Thyroid gland (tissue), 4 donors: ENCODE results near the gene CACNA1B.

ENCODE experiments used
- POLR2A ChIP-seq, 2 donors: fragments of 450-650 bp; IDR thresholded peaks; one replicate each; pipeline ENCODE4 v1.6.1; 2017; ENCODE audit warnings: antibody characterized with exemption in 2 of 2, mild to moderate bottlenecking in 2 of 2, moderate library complexity in 1 of 2
- TF ChIP-seq, protein P1 (sequence below), 6 experiments: fragments of 200-600 bp in 3 of 6; fragments of 450-650 bp in 3 of 6; sonication (generic) in 3 of 6; IDR thresholded peaks; one replicate each; pipeline ENCODE4 v1.5.1; 2016 to 2019; ENCODE audit warnings: antibody characterized with exemption in 6 of 6, mild to moderate bottlenecking in 2 of 6, inconsistent platforms in 1 of 6, moderate library complexity in 1 of 6

DNA sequence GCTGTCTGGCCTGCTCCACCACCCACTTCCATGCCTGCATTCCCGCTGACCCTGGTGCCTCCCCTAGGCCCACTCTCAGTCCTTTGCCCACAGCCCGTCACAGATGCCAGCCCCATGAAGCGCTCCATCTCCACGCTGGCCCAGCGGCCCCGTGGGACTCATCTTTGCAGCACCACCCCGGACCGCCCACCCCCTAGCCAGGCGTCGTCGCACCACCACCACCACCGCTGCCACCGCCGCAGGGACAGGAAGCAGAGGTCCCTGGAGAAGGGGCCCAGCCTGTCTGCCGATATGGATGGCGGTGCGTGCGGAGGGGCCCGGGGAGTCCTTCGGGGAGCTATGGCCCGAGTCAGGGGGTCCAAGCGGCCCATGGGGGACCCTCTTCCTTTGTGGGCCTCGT, 242.5 kb downstream of the CACNA1B start:
- TF ChIP-seq, protein P1, sequence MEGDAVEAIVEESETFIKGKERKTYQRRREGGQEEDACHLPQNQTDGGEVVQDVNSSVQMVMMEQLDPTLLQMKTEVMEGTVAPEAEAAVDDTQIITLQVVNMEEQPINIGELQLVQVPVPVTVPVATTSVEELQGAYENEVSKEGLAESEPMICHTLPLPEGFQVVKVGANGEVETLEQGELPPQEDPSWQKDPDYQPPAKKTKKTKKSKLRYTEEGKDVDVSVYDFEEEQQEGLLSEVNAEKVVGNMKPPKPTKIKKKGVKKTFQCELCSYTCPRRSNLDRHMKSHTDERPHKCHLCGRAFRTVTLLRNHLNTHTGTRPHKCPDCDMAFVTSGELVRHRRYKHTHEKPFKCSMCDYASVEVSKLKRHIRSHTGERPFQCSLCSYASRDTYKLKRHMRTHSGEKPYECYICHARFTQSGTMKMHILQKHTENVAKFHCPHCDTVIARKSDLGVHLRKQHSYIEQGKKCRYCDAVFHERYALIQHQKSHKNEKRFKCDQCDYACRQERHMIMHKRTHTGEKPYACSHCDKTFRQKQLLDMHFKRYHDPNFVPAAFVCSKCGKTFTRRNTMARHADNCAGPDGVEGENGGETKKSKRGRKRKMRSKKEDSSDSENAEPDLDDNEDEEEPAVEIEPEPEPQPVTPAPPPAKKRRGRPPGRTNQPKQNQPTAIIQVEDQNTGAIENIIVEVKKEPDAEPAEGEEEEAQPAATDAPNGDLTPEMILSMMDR (IDR thresholded peaks at IDR 0.05), result no peak
- no peak for TF ChIP-seq POLR2A (IDR thresholded peaks at IDR 0.05)
